Fibroblast of the aortic adventitia (primary cell): ENCODE results near the gene GAK. TPM values are rescaled to one million over a fixed set of nuclear protein-coding genes. Genes with fewer than 3 reads are reported as not detected.
"Not testable (repeated sequence)": the region's sequence is repeated elsewhere in the genome, so short reads cannot be mapped to it uniquely, and the experiment has no call there.

Experiments
- DNase-seq: peaks from one replicate; pipeline ENCODE4 v3.0.0-alpha.2; 2010; ENCODE audit warnings: low read depth
- H3K4me3 ChIP-seq: 2 replicates; pipeline ENCODE4 v1.5.1; 2011; ENCODE audit warnings: low read depth, mild to moderate bottlenecking, control low read depth, low read length, moderate library complexity
- total RNA-seq: library from RNA; depleted of rRNA; stranded (reverse); fragments of >200 nt; gene quantifications from 2 replicates; pipeline ENCODE4 v1.2.3, GENCODE V29; 2012; ENCODE audit warnings: low replicate concordance
- TF ChIP-seq, protein P1 (sequence below): IDR thresholded peaks from 2 replicates; pipeline ENCODE4 v1.5.1; 2011; ENCODE audit warnings: mild to moderate bottlenecking, low read length, control low read depth, inconsistent platforms; ENCODE audit not compliant: insufficient read depth

Gene GAK
- total RNA-seq, 1 donor: 49.4 TPM

DNA sequence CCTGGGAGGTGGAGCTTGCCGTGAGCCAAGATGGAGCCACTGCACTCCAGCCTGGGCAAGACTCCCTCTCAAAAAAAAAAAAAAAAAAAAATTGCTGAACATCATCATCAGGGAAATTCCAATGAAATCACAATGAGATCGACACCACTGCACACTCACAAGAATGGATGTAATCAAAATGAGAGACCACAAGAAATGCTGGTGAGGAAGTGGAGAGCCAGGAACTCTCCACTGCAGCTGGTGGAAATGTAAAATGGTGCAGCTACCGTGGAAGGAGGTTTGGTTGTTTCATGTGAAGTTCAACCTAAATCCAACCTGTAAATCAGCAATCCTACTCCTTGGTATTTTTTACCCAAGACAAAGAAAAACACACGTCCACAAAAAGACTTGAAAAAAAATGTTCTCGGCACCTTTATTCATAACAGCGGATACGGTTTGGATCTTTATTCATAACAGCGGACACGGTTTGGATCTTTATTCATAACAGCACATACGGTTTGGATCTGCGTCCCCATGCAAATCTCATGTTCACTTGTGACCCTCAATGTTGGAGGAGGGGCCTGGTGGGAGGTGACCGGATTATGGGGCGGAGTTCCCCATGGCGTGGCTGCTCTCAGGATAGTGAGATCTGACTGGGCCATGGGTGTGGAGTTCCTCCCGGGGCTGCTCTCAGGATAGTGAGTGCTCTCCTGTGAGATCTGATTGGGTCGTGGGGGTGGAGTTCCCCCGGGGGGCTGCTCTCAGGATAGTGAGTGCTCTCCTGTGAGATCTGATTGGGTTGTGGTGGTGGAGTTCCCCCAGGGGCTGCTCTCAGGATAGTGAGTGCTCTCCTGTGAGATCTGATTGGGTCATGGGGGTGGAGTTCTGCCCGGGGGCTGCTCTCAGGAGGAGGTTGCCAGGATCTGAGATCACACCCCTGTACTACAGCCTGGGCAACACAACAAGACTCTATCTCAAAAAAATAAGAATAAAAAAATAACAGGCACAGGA, 7.7 kb downstream of the GAK start:
- H3K4me3 ChIP-seq: no peak overlapping the region
- TF ChIP-seq, protein P1, sequence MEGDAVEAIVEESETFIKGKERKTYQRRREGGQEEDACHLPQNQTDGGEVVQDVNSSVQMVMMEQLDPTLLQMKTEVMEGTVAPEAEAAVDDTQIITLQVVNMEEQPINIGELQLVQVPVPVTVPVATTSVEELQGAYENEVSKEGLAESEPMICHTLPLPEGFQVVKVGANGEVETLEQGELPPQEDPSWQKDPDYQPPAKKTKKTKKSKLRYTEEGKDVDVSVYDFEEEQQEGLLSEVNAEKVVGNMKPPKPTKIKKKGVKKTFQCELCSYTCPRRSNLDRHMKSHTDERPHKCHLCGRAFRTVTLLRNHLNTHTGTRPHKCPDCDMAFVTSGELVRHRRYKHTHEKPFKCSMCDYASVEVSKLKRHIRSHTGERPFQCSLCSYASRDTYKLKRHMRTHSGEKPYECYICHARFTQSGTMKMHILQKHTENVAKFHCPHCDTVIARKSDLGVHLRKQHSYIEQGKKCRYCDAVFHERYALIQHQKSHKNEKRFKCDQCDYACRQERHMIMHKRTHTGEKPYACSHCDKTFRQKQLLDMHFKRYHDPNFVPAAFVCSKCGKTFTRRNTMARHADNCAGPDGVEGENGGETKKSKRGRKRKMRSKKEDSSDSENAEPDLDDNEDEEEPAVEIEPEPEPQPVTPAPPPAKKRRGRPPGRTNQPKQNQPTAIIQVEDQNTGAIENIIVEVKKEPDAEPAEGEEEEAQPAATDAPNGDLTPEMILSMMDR: no peak
- DNase-seq: peak; percentile 59

DNA sequence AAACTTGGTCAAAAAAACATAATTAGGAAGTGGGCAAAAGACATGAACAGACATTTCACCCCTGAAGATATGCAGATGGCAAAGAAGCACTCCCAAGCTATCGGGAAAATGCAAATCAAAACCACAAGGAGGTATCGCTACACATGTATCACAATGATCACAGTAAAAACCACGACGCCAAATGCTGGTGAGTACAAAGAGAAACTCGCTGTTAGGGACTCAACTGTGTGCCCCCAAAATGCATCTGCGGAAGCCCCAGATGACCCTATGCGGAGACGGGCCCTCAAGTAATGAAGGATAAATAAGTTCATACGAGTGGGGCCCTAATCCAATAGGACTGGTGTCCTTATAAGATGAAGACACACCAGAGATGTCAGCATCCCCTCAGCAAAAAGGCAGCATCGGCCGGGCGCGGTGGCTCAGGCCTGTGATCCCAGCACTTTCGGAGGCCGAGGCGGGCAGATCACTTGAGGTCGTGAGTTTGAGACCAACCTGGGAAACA, 10.2 kb downstream of the GAK start:
- DNase-seq: no peak
- TF ChIP-seq, protein P1: no peak

GRCh38 chr4:919004-919680, 13.0 kb downstream of the GAK start:
- H3K4me3 ChIP-seq, DNase-seq: not testable (repeated sequence)

More for the DNA sequence above, 10.2 kb downstream of the GAK start:
- H3K4me3 ChIP-seq: no peak overlapping the region

GRCh38 chr4:918591-918990, 13.5 kb downstream of the GAK start:
- H3K4me3 ChIP-seq, DNase-seq: not testable (repeated sequence)

GRCh38 chr4:917992-918391, 14.1 kb downstream of the GAK start:
- no peak overlapping the region for H3K4me3 ChIP-seq
- no peak for DNase-seq
- TF ChIP-seq, protein P1: no peak

GRCh38 chr4:917466-917865, 14.7 kb downstream of the GAK start:
- H3K4me3 ChIP-seq: no peak overlapping the region
- no peak for DNase-seq
- TF ChIP-seq, protein P1: no peak

GRCh38 chr4:915595-915994, 16.5 kb downstream of the GAK start:
- no peak overlapping the region for H3K4me3 ChIP-seq
- TF ChIP-seq, protein P1: no peak
- peak; percentile 2 for DNase-seq
